GM21423 (cell line): ENCODE data around the gene DNMT1.

Experiments used
- ATAC-seq: cut with Tn5 transposase; IDR thresholded peaks from one replicate; pipeline ENCODE4 v1.9.1; 2021; ENCODE audit warnings: mild to moderate bottlenecking, moderate library complexity; ENCODE audit not compliant: unreplicated experiment

The DNMT1 gene

GRCh38 chr19:10115392-10116084 is 79.2 kb downstream of the DNMT1 start:
- no peak for ATAC-seq

DNA sequence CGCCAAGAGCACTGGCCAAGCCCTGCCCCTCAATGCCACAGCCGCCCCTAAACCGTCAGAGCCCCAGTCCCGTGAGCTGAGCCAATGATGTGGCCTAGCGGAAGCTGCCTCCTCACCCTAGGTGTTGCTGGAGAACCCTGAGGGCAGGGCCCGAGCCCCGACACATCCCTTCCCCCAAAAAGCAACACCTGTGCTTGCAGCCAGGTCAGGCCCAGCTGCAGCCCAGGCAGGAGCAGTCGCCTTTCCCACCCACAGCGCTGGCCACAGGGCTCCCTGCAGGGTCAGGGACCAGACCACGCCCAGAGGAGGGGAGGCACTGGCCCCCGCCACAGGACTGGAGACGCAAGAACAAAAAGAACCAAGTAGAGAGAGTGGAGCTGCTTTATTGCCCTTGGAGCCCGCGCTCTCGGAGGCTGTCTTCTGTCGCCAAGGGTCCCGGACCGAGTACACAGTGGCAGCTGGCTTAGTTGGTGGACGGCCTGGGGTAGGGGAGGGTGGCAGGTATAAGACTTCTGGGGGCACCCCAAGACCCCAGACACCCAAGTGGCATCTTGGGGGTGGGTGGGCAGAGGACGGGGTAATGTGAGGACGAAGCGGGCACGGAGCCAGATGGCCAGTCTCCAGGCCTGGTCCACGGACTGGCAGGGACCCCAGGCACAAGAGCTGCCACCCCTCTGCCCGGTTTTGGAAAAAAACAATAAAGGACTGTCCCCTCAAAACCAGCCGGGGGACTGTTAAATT is 79.9 kb downstream of the DNMT1 start:
- ATAC-seq: no peak

DNA sequence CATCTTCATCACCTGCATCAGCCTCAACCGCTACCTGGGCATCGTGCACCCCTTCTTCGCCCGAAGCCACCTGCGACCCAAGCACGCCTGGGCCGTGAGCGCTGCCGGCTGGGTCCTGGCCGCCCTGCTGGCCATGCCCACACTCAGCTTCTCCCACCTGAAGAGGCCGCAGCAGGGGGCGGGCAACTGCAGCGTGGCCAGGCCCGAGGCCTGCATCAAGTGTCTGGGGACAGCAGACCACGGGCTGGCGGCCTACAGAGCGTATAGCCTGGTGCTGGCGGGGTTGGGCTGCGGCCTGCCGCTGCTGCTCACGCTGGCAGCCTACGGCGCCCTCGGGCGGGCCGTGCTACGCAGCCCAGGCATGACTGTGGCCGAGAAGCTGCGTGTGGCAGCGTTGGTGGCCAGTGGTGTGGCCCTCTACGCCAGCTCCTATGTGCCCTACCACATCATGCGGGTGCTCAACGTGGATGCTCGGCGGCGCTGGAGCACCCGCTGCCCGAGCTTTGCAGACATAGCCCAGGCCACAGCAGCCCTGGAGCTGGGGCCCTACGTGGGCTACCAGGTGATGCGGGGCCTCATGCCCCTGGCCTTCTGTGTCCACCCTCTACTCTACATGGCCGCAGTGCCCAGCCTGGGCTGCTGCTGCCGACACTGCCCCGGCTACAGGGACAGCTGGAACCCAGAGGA is 80.6 kb downstream of the DNMT1 start:
- ATAC-seq: no peak

GRCh38 chr19:10113592-10113963 is 81.2 kb downstream of the DNMT1 start:
- ATAC-seq: no peak

DNA sequence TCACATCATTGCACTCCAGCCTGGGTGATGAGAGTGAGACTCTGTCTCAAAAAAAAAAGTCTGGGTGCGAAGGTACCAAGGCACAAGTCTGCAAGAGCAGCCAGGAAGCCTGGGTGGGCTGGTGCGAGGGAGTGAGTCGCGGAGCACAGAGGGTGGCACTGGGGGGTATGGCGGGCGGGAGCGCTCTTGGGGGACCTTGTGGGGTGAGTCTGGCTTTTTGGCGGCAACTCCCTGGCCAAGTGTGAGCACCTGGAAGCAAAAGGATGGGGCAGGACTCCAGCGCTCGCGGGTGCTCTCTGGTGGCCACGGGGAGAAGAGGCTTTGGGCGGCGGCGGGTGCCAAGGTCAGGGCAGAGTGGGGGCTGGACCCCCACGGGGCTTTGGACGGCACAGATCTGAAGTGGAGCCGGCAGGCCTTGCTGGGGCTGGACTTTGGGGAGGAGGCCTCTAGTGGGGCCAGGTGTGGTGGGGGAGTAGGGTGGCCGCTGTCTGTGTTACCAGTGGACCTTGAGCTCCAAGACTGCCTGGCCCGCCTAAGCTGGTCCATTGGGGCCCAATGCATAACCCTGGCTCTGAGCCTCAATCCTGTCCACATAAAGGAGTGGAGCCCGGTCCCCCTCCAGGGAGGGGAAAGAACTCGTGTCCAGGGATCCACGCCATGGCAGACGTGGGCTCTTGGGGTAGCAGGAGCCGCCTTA is 81.7 kb downstream of the DNMT1 start:
- no peak for ATAC-seq

- no peak for ATAC-seq
Measured at GRCh38 chr19:10112037-10112761, 82.6 kb downstream of the DNMT1 start.

- ATAC-seq: no peak
Measured at GRCh38 chr19:10111405-10111811, 83.3 kb downstream of the DNMT1 start, which contains the start of gene P2RY11. Gene P2RY11 (plus strand): TSS chr19:10111693. CDS start chr19:10111722, 29 bp downstream.

- no peak for ATAC-seq
Measured at GRCh38 chr19:10110972-10111317, 83.8 kb downstream of the DNMT1 start.

DNA sequence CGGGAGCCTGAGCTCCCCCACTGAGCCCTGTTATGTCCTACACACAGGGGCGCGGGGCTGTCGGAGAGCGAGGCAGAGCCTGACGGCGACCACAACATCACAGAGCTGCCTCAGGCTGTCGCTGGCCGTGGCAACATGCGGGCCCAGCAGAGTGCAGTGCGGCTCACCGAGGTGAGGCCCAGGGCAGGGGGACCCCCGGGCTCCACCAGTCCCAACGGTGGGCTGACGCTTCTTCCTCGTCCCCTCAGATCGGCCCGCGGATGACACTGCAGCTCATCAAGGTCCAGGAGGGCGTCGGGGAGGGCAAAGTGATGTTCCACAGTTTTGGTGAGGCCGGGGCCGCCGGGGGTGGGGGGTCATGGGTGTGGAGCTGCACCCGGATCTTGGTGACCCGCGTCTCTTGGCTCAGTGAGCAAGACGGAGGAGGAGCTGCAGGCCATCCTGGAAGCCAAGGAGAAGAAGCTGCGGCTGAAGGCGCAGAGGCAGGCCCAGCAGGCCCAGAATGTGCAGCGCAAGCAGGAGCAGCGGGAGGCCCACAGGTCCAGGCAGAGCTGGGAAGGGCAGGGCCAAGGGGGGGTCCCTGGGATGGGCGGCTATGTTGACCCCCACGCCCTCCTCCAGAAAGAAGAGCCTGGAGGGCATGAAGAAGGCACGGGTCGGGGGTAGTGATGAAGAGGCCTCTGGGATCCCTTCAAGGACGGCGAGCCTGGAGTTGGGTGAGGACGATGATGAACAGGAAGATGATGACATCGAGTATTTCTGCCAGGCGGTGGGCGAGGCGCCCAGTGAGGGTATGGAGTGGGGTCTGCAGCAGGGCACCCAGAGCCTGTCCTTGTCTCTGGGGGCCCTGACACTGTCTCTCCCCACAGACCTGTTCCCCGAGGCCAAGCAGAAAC is 84.4 kb downstream of the DNMT1 start:
- no peak for ATAC-seq

DNA sequence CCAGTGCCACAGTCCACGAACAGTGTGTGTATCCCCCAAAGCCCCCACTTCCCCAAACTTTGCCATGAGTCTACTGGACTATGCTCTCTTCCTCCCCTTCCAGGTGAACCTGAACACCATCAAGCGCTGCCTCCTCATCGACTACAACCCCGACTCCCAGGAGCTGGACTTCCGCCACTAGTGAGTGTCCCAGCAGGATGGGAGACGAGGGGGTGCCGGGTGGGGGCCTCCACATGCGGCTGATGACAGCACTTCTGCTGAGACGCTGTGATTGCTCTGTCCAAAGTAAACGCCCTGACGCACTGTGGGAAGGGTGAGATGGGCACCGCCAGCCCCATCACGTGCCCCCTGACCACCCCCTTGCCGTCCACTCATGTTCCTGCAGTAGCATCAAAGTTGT is 85.2 kb downstream of the DNMT1 start:
- ATAC-seq: no peak

DNA sequence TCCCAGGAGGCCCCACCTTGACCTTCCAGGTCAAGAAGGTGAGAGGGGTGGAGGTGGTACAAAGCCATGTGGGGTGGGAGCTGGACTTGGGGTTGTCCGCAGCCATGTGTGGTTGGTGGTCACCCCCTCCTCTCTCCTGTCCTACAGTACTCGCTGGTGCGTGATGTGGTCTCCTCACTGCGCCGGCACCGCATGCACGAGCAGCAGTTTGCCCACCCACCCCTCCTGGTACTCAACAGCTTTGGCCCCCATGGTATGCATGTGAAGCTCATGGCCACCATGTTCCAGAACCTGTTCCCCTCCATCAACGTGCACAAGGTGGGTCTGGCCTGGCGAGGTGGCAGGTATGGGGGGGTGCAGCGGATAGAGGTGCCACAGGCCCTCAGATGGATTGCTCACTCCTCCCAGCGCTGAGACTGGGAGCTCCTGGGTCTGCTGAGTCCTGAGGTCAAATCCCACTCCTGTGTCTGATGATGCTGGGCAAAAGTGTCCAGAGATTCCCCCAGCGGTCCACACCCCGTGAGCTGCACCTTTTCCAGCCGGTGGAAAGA is 86.9 kb downstream of the DNMT1 start:
- ATAC-seq: no peak

GRCh38 chr19:10107254-10107653 is 87.5 kb downstream of the DNMT1 start:
- ATAC-seq: no peak

DNA sequence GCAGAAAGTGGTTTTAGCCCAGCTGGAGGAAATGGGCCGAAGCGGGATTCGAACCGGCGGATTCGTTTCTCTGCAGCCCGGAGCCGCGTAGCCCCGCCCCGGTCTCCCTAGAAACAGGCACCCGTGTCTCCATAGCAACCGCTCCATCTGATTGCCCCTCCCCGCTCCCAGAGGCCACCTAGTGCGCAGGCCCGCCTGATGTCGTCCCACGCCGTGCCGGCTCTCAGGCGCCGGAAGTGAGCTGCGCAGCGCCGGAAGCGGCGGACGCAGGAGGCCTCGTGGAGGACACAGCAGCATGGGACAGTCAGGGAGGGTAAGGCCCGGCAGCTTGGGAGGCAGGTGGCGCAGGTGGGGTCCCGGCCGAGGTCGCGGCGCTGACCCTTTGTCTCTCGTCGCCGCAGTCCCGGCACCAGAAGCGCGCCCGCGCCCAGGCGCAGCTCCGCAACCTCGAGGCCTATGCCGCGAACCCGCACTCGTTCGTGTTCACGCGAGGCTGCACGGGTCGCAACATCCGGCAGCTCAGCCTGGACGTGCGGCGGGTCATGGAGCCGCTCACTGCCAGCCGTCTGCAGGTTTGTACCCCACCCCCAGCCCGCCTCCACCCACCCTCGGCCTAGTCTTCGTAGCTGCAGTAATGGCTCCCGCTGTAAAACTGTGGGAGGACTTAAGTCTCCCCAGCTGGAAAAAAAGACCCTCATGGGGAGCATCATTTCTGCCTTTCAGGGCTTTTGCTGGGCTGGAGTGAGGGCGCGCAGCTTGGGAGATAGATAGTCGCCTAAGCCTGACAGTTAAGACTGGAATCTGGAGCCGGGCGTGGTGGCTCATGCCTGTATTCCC is 88.4 kb downstream of the DNMT1 start, which contains the start of gene PPAN:
TSS of gene PPAN (plus strand) at position 263 of the 837 bp plus-strand sequence. CDS start at position 296, 33 bp downstream.
- peak; percentile 43 for ATAC-seq

GRCh38 chr19:10105509-10106099 is 89.1 kb downstream of the DNMT1 start:
- no peak for ATAC-seq

DNA sequence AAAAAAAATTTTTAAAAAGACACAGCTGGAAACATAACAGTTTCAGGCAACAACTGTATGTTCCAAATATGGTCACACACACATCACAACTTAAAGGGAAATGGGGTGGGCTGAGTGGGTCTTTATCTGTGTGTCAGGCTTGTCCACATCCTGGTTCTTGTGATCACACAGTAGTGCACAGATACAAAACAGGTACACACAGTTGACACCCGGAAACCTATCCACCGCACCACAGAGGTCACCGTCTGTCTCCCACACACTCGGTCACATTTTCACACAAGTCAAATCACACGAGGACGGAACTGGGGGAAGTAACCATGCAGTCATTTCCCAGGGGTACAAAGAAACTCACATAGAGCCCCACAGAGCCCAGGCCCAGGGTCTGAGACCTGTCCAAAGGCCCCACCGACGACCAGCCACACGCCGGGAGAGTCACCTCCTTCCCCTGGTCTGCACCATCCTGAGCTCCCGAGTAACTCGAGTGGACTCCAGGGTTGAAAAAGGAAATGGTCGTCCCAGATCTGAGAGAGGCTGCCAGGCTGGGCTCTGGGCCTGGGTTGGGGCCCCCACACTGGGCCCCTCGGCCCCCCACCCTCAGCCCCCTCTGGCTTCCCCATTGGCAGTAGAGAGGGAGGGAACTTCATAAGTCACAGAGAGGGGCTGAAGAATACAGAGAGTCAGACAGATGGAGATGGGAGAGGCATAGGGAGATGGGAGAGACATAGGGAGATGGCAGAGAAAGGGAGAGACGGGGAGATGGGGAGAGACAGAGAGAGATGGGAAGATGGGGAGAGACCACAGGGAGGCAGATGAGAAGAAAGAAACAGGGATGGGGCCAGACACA is 89.9 kb downstream of the DNMT1 start:
- peak; percentile 45 for ATAC-seq

DNA sequence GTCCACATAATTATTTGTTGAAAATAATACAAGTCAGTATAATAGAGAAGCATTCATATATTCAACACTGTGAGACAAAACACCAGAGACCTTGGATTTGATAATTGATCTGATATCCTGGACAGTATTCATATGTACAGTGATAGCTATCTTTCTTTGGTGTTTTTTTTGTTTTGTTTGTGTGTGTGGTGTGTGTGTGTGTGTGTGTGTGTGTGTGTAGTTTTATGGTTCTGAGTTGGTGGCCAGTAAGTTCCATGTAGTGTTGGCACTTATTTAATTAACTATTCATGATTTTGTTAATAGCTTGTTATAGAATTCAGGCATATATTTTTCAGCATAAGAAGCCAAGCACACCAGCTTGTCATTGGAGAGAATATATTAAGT is 90.6 kb downstream of the DNMT1 start:
- ATAC-seq: no peak

GRCh38 chr19:10102787-10103236 is 91.9 kb downstream of the DNMT1 start:
- ATAC-seq: peak; percentile 20
